Gastroesophageal sphincter (tissue), 4 donors: Measurements from ENCODE around the gene SLC25A28. TPM values are rescaled to one million over a fixed set of nuclear protein-coding genes. Genes with fewer than 3 reads are reported as not detected.

Experiments
- ATAC-seq: fragments of 150-250 bp; one replicate; pipeline ENCODE4 v1.9.1; 2016; ENCODE audit warnings: mild to moderate bottlenecking, moderate library complexity
- H3K27ac ChIP-seq, 4 donors: fragments of 200-600 bp; sonication (generic) in 3 of 4; 1 replicate in 3 of 4; 2 replicates in 1 of 4; pipeline ENCODE4 v1.5.1; 2016 to 2019
- H3K27me3 ChIP-seq: fragments of 200-600 bp; sonication (generic); one replicate; pipeline ENCODE4 v1.5.1; 2019
- H3K36me3 ChIP-seq, 2 donors: fragments of 200-600 bp; sonication (generic); one replicate each; pipeline ENCODE4 v1.5.1; 2019; ENCODE audit warnings: control low read depth in 1 of 2
- H3K4me1 ChIP-seq, 3 donors: fragments of 200-600 bp; sonication (generic); 1 replicate in 2 of 3; 2 replicates in 1 of 3; pipeline ENCODE4 v1.5.1; 2016 to 2019; ENCODE audit warnings: control low read depth in 2 of 3
- H3K4me3 ChIP-seq, 2 donors: fragments of 200-600 bp; sonication (generic); one replicate each; pipeline ENCODE4 v1.5.1; 2019; ENCODE audit warnings: mild to moderate bottlenecking in 1 of 2, moderate library complexity in 1 of 2
- H3K9me3 ChIP-seq, 3 donors: fragments of 200-600 bp; sonication (generic); one replicate each; pipeline ENCODE4 v1.5.1; 2017 to 2019; ENCODE audit warnings: control low read depth in 2 of 3
- EP300 ChIP-seq: sonication (generic); formaldehyde crosslinking; IDR thresholded peaks from one replicate; pipeline ENCODE4 v1.6.1; 2017; ENCODE audit warnings: antibody characterized with exemption, mild to moderate bottlenecking
- POLR2A ChIP-seq, 2 donors: fragments of 450-650 bp; IDR thresholded peaks; one replicate each; pipeline ENCODE4 v1.6.1; 2017; ENCODE audit warnings: antibody characterized with exemption in 2 of 2, mild to moderate bottlenecking in 2 of 2, moderate library complexity in 1 of 2
- POLR2AphosphoS5 ChIP-seq: sonication (generic); formaldehyde crosslinking; IDR thresholded peaks from one replicate; pipeline ENCODE4 v1.6.1; 2017; ENCODE audit warnings: antibody characterized with exemption
- WGBS, 2 donors: methylation state at CpG; one replicate each; pipeline ENCODE4 v1.1.5; 2018; ENCODE audit warnings: low coverage in 1 of 2; 5-methylcytosine and 5-hydroxymethylcytosine counted together
- total RNA-seq, 4 donors: library from RNA; depleted of rRNA; stranded (reverse); fragments of >200 nt; gene quantifications; one replicate each; pipeline ENCODE4 v1.1.0, GENCODE V29; 2016
- TF ChIP-seq, protein P1 (sequence below), 4 experiments: fragments of 200-600 bp in 2 of 4; fragments of 450-650 bp in 2 of 4; sonication (generic) in 1 of 4; IDR thresholded peaks; one replicate each; pipeline ENCODE4 v1.5.1; 2017 to 2019; ENCODE audit warnings: antibody characterized with exemption in 4 of 4, mild to moderate bottlenecking in 2 of 4, moderate library complexity in 2 of 4

SLC25A28 gene
- total RNA-seq, 4 donors from 2014 or later, result 18.6 to 55.6 (median 33.3) TPM

- 0% methylated on average over 1 of the region's 1 CpG for WGBS, 2 donors
- H3K27ac ChIP-seq, result no peak overlapping the region
- no peak for ATAC-seq
- H3K27me3 ChIP-seq, result no peaks in the 10 kb centered on the region
- peaks cover 0 to 21% (median 10%) of the 10 kb centered on the region in 3 donors for H3K4me1 ChIP-seq
- H3K9me3 ChIP-seq, result no peaks in the 10 kb centered on the region
- TF ChIP-seq EP300, result no peak
- TF ChIP-seq POLR2AphosphoS5, result no peak
- TF ChIP-seq POLR2A (IDR thresholded peaks at IDR 0.05), result no peak
- TF ChIP-seq, protein P1, sequence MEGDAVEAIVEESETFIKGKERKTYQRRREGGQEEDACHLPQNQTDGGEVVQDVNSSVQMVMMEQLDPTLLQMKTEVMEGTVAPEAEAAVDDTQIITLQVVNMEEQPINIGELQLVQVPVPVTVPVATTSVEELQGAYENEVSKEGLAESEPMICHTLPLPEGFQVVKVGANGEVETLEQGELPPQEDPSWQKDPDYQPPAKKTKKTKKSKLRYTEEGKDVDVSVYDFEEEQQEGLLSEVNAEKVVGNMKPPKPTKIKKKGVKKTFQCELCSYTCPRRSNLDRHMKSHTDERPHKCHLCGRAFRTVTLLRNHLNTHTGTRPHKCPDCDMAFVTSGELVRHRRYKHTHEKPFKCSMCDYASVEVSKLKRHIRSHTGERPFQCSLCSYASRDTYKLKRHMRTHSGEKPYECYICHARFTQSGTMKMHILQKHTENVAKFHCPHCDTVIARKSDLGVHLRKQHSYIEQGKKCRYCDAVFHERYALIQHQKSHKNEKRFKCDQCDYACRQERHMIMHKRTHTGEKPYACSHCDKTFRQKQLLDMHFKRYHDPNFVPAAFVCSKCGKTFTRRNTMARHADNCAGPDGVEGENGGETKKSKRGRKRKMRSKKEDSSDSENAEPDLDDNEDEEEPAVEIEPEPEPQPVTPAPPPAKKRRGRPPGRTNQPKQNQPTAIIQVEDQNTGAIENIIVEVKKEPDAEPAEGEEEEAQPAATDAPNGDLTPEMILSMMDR (IDR thresholded peaks at IDR 0.05), result no peak
- H3K4me3 ChIP-seq, result no peak overlapping the region
- no peaks in the 10 kb centered on the region for H3K36me3 ChIP-seq
Measured at GRCh38 chr10:99656199-99657064, 36.2 kb upstream of the SLC25A28 start.

DNA sequence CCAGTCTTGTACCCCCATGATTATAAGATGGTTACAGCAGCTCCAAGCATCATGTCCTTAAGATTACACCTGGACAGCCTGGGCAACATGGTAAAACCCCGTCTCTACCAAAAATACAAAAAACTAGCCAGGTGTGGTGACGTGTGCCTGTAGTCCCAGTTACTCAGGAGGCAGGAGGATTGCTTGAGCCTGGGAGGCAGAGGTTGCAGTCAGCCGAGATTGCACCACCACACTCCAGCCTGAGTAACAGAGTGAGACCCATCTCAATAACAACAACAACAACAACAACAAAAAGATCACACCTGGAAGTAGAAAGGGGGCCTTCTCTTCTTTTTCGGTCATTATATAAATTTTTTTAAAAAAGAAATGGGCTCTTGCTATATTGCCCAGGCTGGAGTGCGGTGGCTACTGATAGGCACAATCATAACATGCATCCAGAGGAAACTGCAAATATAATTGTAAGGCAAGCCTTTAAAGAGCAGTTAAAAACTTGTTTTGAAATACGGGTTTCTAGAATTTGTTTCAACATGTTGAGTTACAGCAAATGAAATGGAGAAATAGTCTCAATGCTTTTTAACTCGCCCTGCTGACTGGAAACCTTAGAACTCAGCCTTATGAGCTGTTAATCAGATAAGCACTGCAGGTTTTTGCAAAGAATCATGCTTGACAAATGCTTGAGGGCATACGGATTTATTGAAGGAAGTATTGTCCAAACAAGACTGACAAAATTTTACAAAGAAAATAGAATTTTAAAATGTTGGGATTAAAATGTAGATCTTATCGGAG lies 34.3 kb upstream of the SLC25A28 start:
- no peak for ATAC-seq
- H3K9me3 ChIP-seq, result no peaks in the 10 kb centered on the region
- no peaks in the 10 kb centered on the region for H3K36me3 ChIP-seq
- no peak overlapping the region for H3K27ac ChIP-seq
- no peaks in the 10 kb centered on the region for H3K27me3 ChIP-seq
- TF ChIP-seq EP300, result no peak
- no peak for TF ChIP-seq POLR2AphosphoS5
- TF ChIP-seq, protein P1 (IDR thresholded peaks at IDR 0.05), result no peak
- no peak for TF ChIP-seq POLR2A (IDR thresholded peaks at IDR 0.05)
- WGBS, 2 donors, result 76 to 91% methylated on average over 6 of the region's 9 CpGs
- no peak overlapping the region for H3K4me3 ChIP-seq
- H3K4me1 ChIP-seq, result peaks cover 0 to 9% (median 6%) of the 10 kb centered on the region in 3 donors

GRCh38 chr10:99652800-99653390 lies 32.7 kb upstream of the SLC25A28 start:
- ATAC-seq, result no peak
- WGBS, 2 donors, result 83 to 87% methylated on average over 4 of the region's 4 CpGs

GRCh38 chr10:99648717-99649116 lies 28.5 kb upstream of the SLC25A28 start:
- TF ChIP-seq POLR2A (IDR thresholded peaks at IDR 0.05) (no peak), POLR2AphosphoS5 (no peak), EP300 (no peak)
- TF ChIP-seq, protein P1 (IDR thresholded peaks at IDR 0.05), result no peak
- Histone ChIP-seq H3K4me1 (no peaks in the 10 kb centered on the region), H3K4me3 (no peak overlapping the region), H3K36me3 (no peaks in the 10 kb centered on the region), H3K27me3 (no peaks in the 10 kb centered on the region), H3K9me3 (no peaks in the 10 kb centered on the region), H3K27ac (no peak overlapping the region)
- WGBS, 2 donors, result 0% methylated on average over 1 of the region's 1 CpG
- ATAC-seq, result no peak

More at GRCh38 chr10:99652800-99653390, 32.7 kb upstream of the SLC25A28 start:
- Histone ChIP-seq H3K36me3 (no peaks in the 10 kb centered on the region), H3K9me3 (no peaks in the 10 kb centered on the region), H3K4me3 (no peak overlapping the region), H3K27me3 (no peaks in the 10 kb centered on the region), H3K27ac (no peak overlapping the region), H3K4me1 (no peaks in the 10 kb centered on the region)
- TF ChIP-seq, protein P1 (IDR thresholded peaks at IDR 0.05), result no peak
- no peak for TF ChIP-seq POLR2A (IDR thresholded peaks at IDR 0.05)
- no peak for TF ChIP-seq POLR2AphosphoS5
- TF ChIP-seq EP300, result no peak
